Activated CD8-positive, alpha-beta memory T cell treated with anti-CD3 and anti-CD28 coated beads, Interleukin-2, amount 10 ng/mL, durations not matched to agents 7 days and 5 days (primary cell): ENCODE results near the gene MAML2. TPM values are rescaled to one million over a fixed set of nuclear protein-coding genes. Genes with fewer than 3 reads are reported as not detected.

Experiments used
- ATAC-seq: fragments of 150-1000 bp; cut with Tn5 transposase; one replicate; pipeline ENCODE4 v1.10.0; 2021; ENCODE audit warnings: moderate library complexity
- CTCF ChIA-PET: fragments of 350-600 bp; sonication (Branson Sonifier 250); formaldehyde crosslinking; loops from one replicate; lab custom pipeline; 2021; ENCODE audit warnings: antibody characterized with exemption; lab: Charles Lee
- DNase-seq: peaks from one replicate; pipeline ENCODE4 v3.0.0-alpha.2; 2020
- H3K27ac Mint-ChIP-seq: one replicate; pipeline ENCODE4 v1.8.0; 2021; ENCODE audit warnings: mild to moderate bottlenecking, mixed read lengths
- H3K27me3 Mint-ChIP-seq: one replicate; pipeline ENCODE4 v1.8.0; 2021; ENCODE audit warnings: mixed read lengths
- H3K36me3 Mint-ChIP-seq: one replicate; pipeline ENCODE4 v1.8.0; 2021; ENCODE audit warnings: mild to moderate bottlenecking, mixed read lengths
- H3K4me1 Mint-ChIP-seq: one replicate; pipeline ENCODE4 v1.8.0; 2021; ENCODE audit warnings: mixed read lengths
- H3K4me3 Mint-ChIP-seq: one replicate; pipeline ENCODE4 v1.8.0; 2021; ENCODE audit warnings: mild to moderate bottlenecking, moderate library complexity, mixed read lengths
- H3K9me3 Mint-ChIP-seq: one replicate; pipeline ENCODE4 v1.8.0; 2022; ENCODE audit warnings: low read depth, mixed read lengths
- total RNA-seq, 2 experiments: library from RNA; stranded (reverse); gene quantifications; one replicate each; pipeline ENCODE4 v1.2.3, GENCODE V29; 2021

MAML2 gene
- total RNA-seq, 2 experiments from 2014 or later: 12.7 to 14.5 TPM

DNA sequence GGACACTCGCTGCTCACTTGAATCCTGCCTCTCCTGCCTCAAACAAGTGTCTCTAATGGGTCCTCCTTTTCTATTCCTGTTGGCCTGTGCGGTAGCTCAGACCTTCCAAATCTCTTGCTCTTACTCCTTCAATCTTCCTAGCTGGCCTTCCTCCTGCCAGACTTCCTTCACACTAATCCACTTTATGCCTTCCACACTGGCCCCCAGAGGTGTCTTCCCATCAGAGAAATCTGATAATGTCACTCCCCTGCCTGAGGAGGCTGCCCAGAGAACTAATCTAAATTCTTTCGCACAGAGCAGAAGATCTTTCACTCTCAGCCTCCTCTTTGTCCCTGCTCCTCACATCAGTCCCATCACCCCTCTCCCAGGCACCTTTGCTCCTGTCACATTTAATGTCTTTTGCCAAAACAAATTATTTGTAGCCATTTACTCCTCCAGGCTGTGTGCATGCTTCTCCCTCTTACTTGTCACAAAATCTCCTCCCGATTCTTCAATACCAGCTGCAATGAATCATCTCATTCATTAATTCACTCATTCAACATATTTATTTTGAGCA, 175.7 kb downstream of the MAML2 start:
- CTCF ChIA-PET: interaction anchor here (1.1 kb wide), 1 partner anchor 9 kb away, joined by 3 read pairs; no protein-coding TSS in a partner anchor
- H3K36me3 Mint-ChIP-seq: peaks cover 16% of the 10 kb centered on the region
- H3K9me3 Mint-ChIP-seq: peaks cover 2% of the 10 kb centered on the region
- DNase-seq: no peak
- no peak overlapping the region for H3K27ac Mint-ChIP-seq
- ATAC-seq: no peak
- no peaks in the 10 kb centered on the region for H3K27me3 Mint-ChIP-seq
- no peak overlapping the region for H3K4me3 Mint-ChIP-seq
- peaks cover 32% of the 10 kb centered on the region for H3K4me1 Mint-ChIP-seq

DNA sequence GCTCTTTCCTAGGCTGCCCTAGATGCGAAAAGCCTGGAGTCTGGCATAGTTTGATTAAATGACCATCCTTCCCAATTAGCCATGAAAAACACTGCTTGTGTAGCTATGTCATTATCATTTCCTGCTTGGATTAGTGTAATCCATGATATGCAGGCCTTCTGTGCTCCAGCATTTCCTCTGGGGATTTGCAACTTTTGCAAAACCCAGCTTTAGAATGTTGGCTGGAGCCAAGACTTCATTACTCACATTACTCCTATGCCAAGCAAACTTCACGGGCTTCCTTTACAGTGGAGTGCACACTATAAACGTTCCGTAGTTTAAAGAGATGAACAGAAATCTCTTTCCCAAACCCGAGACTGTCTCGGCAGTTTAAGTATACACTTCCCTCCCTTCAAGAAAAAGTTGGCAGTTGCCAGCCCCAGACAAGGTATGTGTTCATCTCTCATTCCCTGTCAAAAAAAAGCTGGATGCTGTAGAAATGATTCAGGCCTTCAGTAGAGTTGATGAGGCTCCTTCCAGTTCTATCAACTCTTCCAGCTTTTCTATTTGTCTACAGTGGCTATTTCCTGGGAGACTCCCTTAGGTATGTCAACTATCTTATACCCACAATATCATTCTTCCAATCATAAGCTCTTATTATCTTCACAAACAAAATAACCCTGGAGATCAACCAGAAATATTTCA, 180.0 kb downstream of the MAML2 start:
- no peak for ATAC-seq
- DNase-seq: no peak
- Mint-ChIP-seq H3K4me3 (no peak overlapping the region), H3K27ac (no peak overlapping the region), H3K9me3 (no peaks in the 10 kb centered on the region), H3K4me1 (peaks cover 20% of the 10 kb centered on the region), H3K36me3 (peaks cover 5% of the 10 kb centered on the region), H3K27me3 (no peaks in the 10 kb centered on the region)
- CTCF ChIA-PET: interaction anchor here (0.8 to 3.5 kb wide), 5 partner anchors 11 to 231 kb away, joined by 3 to 12 read pairs (median 4); no protein-coding TSS in a partner anchor

DNA sequence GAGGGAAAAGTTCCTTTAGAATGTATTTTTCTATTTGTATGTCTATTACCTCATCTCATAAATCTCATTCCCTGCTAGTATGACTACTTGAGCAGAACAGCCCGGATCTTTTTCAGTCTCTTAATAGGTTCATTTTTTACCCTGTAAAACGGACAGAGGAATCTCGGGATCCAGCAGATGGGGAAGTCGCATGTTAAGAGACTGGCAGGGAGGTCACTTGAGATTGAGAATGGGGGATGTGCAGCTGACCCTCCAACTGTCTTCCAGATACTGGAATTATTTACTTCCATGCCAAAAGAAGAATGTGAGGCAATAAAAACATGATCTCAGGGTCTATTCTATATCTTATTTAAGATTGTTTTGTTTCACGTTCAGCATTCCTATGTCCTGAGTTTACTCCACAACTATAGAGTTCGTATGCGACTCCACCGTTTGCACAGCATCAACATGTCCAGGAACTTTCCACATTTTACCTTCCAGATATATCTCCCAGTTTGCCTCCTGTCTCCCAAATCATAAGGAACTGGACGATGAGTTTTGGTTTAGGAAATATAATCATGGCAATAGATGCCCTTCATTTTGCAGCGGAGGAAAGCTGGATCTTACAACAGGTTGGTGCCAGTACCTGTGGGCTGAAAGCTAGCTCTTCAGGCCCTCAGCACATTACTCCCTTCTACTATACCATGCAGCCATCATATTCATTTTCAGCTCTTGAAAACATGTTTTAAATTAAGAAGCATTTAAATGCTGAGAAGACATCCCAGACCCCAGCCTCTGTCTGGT, 181.5 kb downstream of the MAML2 start:
- ATAC-seq (no peak), DNase-seq (no peak)
- H3K27ac Mint-ChIP-seq: no peak overlapping the region
- no peaks in the 10 kb centered on the region for H3K9me3 Mint-ChIP-seq
- peaks cover 26% of the 10 kb centered on the region for H3K4me1 Mint-ChIP-seq
- CTCF ChIA-PET: interaction anchor here (1.1 to 3.5 kb wide), 2 partner anchors 36 to 180 kb away, joined by 4 to 12 read pairs; no protein-coding TSS in a partner anchor
- H3K36me3 Mint-ChIP-seq: peaks cover 5% of the 10 kb centered on the region
- no peaks in the 10 kb centered on the region for H3K27me3 Mint-ChIP-seq
- H3K4me3 Mint-ChIP-seq: no peak overlapping the region

DNA sequence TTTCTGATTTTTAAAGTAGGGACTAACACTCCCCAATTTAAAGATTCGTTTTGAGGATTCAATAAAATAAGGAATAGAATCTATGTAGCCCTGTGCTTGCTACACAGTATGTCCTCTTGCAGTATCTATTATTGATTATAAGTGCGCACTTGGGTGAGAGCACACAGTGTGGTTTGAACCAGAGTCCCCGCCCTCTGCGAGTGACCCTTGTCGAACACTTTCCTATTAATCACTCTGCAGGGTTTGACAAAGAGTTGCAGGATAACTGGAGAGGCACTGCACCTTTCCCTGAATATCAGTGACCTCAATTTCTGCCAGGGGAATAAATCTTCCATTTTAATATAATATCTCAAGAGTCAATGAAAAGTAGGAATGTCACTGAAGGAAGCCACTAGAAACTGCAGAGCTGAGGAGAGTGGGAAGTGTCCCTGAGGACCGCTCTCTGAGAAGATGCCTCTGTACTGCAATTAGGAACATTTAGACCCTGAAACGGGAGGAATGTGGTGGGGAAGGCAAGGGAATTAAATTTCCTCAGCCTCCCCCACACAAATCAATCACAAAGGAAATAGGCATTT, 182.2 kb downstream of the MAML2 start:
- Mint-ChIP-seq H3K27ac (no peak overlapping the region), H3K4me1 (peaks cover 31% of the 10 kb centered on the region), H3K27me3 (no peaks in the 10 kb centered on the region), H3K36me3 (peaks cover 5% of the 10 kb centered on the region), H3K9me3 (no peaks in the 10 kb centered on the region), H3K4me3 (no peak overlapping the region)
- CTCF ChIA-PET: interaction anchor here (3.5 kb wide), 1 partner anchor 180 kb away, joined by 12 read pairs; no protein-coding TSS in a partner anchor
- DNase-seq (no peak), ATAC-seq (no peak)

DNA sequence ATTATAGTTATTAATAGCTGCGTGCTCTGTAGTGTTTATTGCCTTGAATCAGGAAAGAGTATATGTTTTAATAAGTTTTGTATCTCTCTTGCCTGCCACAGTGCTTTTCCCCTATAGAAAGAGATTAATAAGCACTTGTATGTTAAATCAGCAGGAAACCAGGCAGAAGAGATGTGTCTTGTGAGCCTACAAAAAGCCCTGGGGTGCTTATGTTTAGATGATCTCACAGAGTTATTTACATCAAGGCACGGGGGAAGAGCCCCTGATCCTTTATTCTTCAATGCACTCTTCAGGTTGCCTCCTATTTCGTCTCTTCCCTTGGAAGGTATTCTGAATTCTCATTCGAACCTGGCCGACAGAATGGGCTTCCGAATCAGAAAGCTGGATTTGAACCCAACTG, 183.0 kb downstream of the MAML2 start:
- H3K9me3 Mint-ChIP-seq: no peaks in the 10 kb centered on the region
- H3K27ac Mint-ChIP-seq: no peak overlapping the region
- H3K27me3 Mint-ChIP-seq: no peaks in the 10 kb centered on the region
- CTCF ChIA-PET: no interaction called here
- H3K4me3 Mint-ChIP-seq: no peak overlapping the region
- DNase-seq: no peak
- H3K4me1 Mint-ChIP-seq: peaks cover 34% of the 10 kb centered on the region
- peaks cover 6% of the 10 kb centered on the region for H3K36me3 Mint-ChIP-seq
- ATAC-seq: no peak

DNA sequence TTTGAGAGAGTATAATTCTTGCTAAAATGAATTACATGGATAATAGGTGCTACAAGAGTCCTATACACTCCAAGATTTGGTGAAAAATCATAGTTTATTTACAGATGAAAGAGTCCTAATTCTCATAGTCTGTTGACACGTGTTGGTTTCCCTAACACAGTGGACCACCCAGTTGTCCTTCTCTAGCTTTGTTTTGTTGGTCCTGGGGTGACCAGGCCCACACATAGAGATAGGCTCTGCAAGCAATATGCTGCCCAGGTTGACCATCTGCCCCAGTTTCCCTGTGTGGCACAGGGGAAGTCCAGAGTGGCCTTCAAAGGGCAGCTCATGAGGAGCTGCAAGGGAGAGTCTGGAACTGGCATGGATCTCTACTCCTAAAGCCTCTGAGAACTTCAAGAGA, 184.9 kb downstream of the MAML2 start:
- Mint-ChIP-seq H3K27me3 (no peaks in the 10 kb centered on the region), H3K9me3 (no peaks in the 10 kb centered on the region), H3K27ac (peak overlapping the region; percentile 40), H3K36me3 (peaks cover 4% of the 10 kb centered on the region), H3K4me3 (no peak overlapping the region), H3K4me1 (peaks cover 39% of the 10 kb centered on the region)
- DNase-seq (no peak), ATAC-seq (no peak)
- CTCF ChIA-PET: interaction anchor here (1.0 kb wide), 2 partner anchors 10 to 185 kb away, joined by 3 read pairs; partner anchors contain the start of gene MAML2

DNA sequence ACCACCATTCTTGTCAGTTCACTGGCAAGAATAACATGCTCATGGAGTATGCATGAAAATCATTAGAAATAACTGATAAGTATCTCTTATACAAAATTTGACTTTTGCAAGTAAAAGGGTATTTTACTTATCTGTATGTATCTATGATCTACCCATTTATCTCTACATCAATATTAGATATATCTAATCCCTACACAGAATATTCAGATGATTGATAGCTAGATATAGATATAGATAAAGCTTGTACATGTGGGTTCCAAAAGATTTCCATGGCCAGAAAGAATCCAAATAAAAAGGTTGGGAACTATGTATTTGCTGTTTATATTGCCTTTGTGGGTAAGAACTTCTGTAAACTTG, 185.5 kb downstream of the MAML2 start:
- DNase-seq (no peak), ATAC-seq (no peak)
- H3K4me3 Mint-ChIP-seq: no peak overlapping the region
- CTCF ChIA-PET: no interaction called here
- no peaks in the 10 kb centered on the region for H3K9me3 Mint-ChIP-seq
- peak overlapping the region; percentile 90 for H3K27ac Mint-ChIP-seq
- H3K4me1 Mint-ChIP-seq: peaks cover 41% of the 10 kb centered on the region
- no peaks in the 10 kb centered on the region for H3K27me3 Mint-ChIP-seq
- peaks cover 5% of the 10 kb centered on the region for H3K36me3 Mint-ChIP-seq

DNA sequence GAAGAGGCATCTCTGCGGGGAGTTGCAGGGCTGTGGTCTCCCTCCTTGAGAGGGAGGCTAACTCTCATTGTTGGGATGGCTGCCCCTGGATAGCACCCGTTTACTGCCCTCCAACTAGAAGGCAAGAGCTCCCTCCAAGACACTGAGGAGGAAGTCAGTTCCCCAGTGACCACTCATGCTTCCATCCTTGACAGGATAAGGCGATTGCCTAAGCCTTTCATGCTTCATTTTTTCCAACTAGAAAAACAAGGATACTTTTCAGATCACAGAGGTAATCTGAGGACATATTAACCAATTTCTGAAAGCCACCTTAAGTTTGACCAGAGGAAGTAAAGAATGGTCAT, 186.6 kb downstream of the MAML2 start:
- no peaks in the 10 kb centered on the region for H3K27me3 Mint-ChIP-seq
- H3K4me1 Mint-ChIP-seq: peaks cover 43% of the 10 kb centered on the region
- ATAC-seq: no peak
- no peak for DNase-seq
- H3K9me3 Mint-ChIP-seq: no peaks in the 10 kb centered on the region
- peak overlapping the region; percentile 90 for H3K27ac Mint-ChIP-seq
- peak overlapping the region; percentile 31 for H3K4me3 Mint-ChIP-seq
- peaks cover 6% of the 10 kb centered on the region for H3K36me3 Mint-ChIP-seq
- CTCF ChIA-PET: interaction anchor here (1.1 to 3.2 kb wide), 2 partner anchors 64 to 187 kb away, joined by 3 to 12 read pairs; partner anchors contain the start of gene MAML2

DNA sequence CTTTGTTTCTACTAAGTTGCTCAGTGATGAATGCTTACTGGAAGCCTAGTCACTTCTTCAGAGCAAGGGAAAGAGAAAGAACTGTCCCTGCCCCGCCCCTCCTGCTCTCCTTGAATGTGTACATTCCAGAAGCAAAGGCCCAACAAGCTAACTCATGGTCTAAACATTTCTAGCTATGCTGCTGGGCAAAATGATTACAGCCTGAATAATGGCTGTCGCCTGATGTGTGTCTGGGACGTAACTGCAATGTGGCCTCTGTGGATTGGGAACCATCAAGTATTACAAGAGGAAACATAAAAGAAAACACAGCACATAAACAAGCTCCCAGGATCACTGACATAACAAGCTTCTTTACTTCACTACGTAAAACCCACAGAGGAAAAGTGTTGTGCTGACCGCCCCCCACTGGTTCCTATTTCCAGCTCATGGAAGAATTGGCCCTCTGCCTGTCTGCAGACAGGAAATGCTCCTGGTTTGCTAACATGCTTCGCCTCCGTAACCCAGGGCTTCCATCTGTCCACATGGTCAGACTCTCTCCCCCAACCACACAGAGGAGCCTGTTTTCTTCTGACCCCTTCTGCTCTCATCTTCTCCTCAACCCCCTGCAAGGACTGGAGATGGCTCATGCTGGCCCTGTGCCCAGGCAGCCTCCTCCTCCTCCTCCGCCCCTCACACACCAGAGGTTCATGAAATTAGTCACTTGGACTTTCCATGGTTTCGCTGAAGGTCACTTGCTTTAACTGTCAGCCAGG, 187.2 kb downstream of the MAML2 start:
- peaks cover 43% of the 10 kb centered on the region for H3K4me1 Mint-ChIP-seq
- ATAC-seq: peak; percentile 61
- H3K36me3 Mint-ChIP-seq: peaks cover 6% of the 10 kb centered on the region
- CTCF ChIA-PET: interaction anchor here (1.1 to 3.2 kb wide), 2 partner anchors 64 to 188 kb away, joined by 3 to 12 read pairs; partner anchors contain the start of gene MAML2
- H3K4me3 Mint-ChIP-seq: peak overlapping the region; percentile 31
- no peaks in the 10 kb centered on the region for H3K27me3 Mint-ChIP-seq
- H3K27ac Mint-ChIP-seq: peak overlapping the region; percentile 90
- peak; percentile 70 for DNase-seq
- no peaks in the 10 kb centered on the region for H3K9me3 Mint-ChIP-seq

DNA sequence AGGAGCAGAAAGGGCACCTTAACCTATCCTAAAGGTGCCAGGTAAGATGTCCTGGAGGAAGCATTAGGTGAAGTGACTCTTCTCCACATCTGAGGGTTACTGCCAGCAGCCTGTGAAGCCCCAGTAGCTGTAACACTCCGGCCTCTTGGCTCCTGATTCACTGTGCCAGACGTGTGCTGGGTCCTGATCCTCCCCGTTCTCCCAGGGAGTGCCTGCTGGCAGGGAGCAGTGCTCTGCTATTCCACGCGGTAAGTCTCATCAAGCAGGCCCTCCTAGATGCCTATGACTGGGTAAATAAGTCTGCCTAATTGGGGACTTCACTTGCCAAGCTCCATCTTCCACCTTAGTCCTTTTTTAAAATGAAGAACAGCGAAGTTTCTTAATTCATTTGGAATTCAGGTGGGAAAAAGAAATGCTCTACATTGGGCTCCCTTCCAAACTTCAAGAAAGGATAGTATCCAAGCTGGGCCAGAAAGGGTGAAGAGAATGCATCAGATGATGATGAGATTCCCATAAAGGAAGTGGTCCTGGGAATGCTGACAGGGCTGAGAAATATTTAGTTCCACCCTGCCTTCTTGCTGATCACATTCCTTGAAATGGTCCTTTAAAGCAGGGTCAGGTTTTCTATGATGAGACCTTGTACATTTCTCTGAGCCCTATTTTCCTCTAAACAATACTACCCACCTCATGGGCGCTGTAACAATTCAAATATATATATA, 188.0 kb downstream of the MAML2 start:
- H3K36me3 Mint-ChIP-seq: peaks cover 6% of the 10 kb centered on the region
- no peak overlapping the region for H3K4me3 Mint-ChIP-seq
- H3K4me1 Mint-ChIP-seq: peaks cover 43% of the 10 kb centered on the region
- H3K27me3 Mint-ChIP-seq: no peaks in the 10 kb centered on the region
- no peaks in the 10 kb centered on the region for H3K9me3 Mint-ChIP-seq
- CTCF ChIA-PET: interaction anchor here (3.2 kb wide), 1 partner anchor 189 kb away, joined by 12 read pairs; the partner anchor contains the start of gene MAML2
- no peak for DNase-seq
- ATAC-seq: no peak
- no peak overlapping the region for H3K27ac Mint-ChIP-seq

DNA sequence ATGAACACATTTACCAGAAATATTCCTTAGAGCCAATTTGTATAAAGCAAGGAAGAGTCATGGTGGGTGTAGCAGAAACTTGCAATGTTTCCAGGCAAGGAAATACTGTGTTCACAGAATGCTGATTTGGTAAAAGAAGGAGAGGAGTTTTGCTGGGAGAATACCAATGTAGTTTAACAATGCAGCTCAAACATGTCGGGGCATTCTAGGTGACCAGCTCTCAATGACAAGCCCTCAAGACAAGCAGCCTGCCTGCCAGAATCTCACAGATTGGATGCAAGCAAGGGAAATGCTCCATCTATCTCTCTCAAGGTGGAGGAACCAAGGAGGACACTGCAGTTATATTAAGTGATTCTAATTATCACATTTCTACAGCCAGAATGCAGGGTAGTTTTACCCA, 190.4 kb downstream of the MAML2 start:
- Mint-ChIP-seq H3K9me3 (no peaks in the 10 kb centered on the region), H3K4me1 (peaks cover 31% of the 10 kb centered on the region), H3K27me3 (no peaks in the 10 kb centered on the region), H3K4me3 (no peak overlapping the region), H3K27ac (no peak overlapping the region), H3K36me3 (peaks cover 6% of the 10 kb centered on the region)
- ATAC-seq (no peak), DNase-seq (no peak)
- CTCF ChIA-PET: interaction anchor here (1.3 kb wide), 1 partner anchor 11 kb away, joined by 4 read pairs; no protein-coding TSS in a partner anchor

DNA sequence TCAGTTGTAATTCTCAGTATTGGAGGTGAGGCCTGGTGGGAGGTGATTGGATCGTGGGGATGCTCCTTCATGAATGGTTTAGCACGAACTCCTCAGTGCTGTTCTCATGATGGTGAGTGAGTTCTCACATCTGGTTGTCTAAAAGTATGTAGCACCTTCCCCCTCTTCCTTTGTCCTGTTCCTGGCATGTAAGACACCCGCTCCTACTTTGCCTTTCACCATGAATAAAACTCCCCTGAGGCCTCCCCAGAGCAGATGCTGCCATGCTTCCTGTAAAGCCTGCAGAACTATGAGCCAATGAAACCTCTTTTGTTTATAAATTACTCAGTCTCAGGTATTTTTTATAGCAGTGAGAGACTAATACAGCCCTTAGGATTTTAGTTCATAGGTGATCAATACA, 191.5 kb downstream of the MAML2 start:
- Mint-ChIP-seq H3K27me3 (no peaks in the 10 kb centered on the region), H3K4me3 (no peak overlapping the region), H3K27ac (no peak overlapping the region), H3K36me3 (peaks cover 6% of the 10 kb centered on the region), H3K9me3 (no peaks in the 10 kb centered on the region), H3K4me1 (peaks cover 19% of the 10 kb centered on the region)
- ATAC-seq: no peak
- CTCF ChIA-PET: interaction anchor here (1.3 kb wide), 1 partner anchor 12 kb away, joined by 4 read pairs; no protein-coding TSS in a partner anchor
- no peak for DNase-seq
